IMR-90 (cell line): ENCODE data around the gene KRT8. TPM values are rescaled to one million over a fixed set of nuclear protein-coding genes. Genes with fewer than 3 reads are reported as not detected.

Experiments
- ATAC-seq: fragments of 200-7000 bp; cut with Tn5 transposase; 2 replicates; pipeline ENCODE4 v1.9.1; 2020; ENCODE audit warnings: low read depth, mild to moderate bottlenecking, moderate library complexity
- BruUV-seq: library from RNA; stranded (reverse); fragments of 400-500 nt; replicated peaks from 2 replicates; lab custom pipeline; 2021; lab: Mats Ljungman, UMichigan
- CTCF ChIA-PET: fragments of 300-600 bp; formaldehyde crosslinking; extraction: SDS; loops from one replicate; lab custom pipeline; 2021; ENCODE audit warnings: antibody characterized with exemption; lab: Yijun Ruan, JAX
- POLR2A ChIA-PET: fragments of 300-600 bp; sonication (Branson Sonifier 250); formaldehyde crosslinking; loops from one replicate; lab custom pipeline; 2022; ENCODE audit warnings: antibody characterized with exemption; ENCODE audit not compliant: unreplicated experiment; lab: Charles Lee
- DNase-seq: peaks from one replicate; pipeline ENCODE4 v3.0.0; 2013
- H2AFZ ChIP-seq: replicated peaks from 2 replicates; pipeline ENCODE3; 2013; ENCODE audit warnings: low read length, mild to moderate bottlenecking; ENCODE audit not compliant: poor library complexity
- H2AK5ac ChIP-seq: 2 replicates; pipeline ENCODE4 v1.6.1; 2013; ENCODE audit warnings: low read depth, low read length, inconsistent platforms
- H2AK9ac ChIP-seq: replicated peaks from 2 replicates; pipeline ENCODE3; 2013; ENCODE audit warnings: mild to moderate bottlenecking, low read depth, low read length, moderate library complexity; ENCODE audit not compliant: poor library complexity
- H2BK120ac ChIP-seq: 2 replicates; pipeline ENCODE4 v1.6.1; 2013; ENCODE audit warnings: low read depth, low read length, inconsistent platforms
- H2BK15ac ChIP-seq: 3 replicates; pipeline ENCODE4 v1.6.1; 2013; ENCODE audit warnings: low read depth, low read length, inconsistent platforms
- H2BK20ac ChIP-seq: 2 replicates; pipeline ENCODE4 v1.6.1; 2013; ENCODE audit warnings: low read depth, mild to moderate bottlenecking, inconsistent platforms, low read length, moderate library complexity
- H2BK5ac ChIP-seq: 2 replicates; pipeline ENCODE4 v1.6.1; 2013; ENCODE audit warnings: mild to moderate bottlenecking, low read depth, low read length, inconsistent platforms; ENCODE audit not compliant: poor library complexity, severe bottlenecking
- H3K14ac ChIP-seq: replicated peaks from 2 replicates; pipeline ENCODE4 v1.6.1; 2013; ENCODE audit warnings: low read depth, low read length, inconsistent platforms
- H3K18ac ChIP-seq: 2 replicates; pipeline ENCODE4 v1.6.1; 2013; ENCODE audit warnings: low read depth, low read length, control low read depth
- H3K23ac ChIP-seq: 2 replicates; pipeline ENCODE4 v1.6.1; 2013; ENCODE audit warnings: low read depth, low read length, inconsistent platforms
- H3K27ac ChIP-seq: 2 replicates; pipeline ENCODE4 v1.5.1; 2013; ENCODE audit warnings: mild to moderate bottlenecking, control low read depth, low read length; ENCODE audit not compliant: insufficient read depth
- H3K27me3 ChIP-seq: 2 replicates; pipeline ENCODE4 v1.6.1; 2013; ENCODE audit warnings: low read length; ENCODE audit not compliant: control insufficient read depth, insufficient read depth
- H3K36me3 ChIP-seq: 2 replicates; pipeline ENCODE4 v1.6.1; 2013; ENCODE audit warnings: low read length, mixed read lengths; ENCODE audit not compliant: control insufficient read depth, insufficient read depth
- H3K4ac ChIP-seq: 2 replicates; pipeline ENCODE4 v1.6.1; 2013; ENCODE audit warnings: low read depth, low read length, inconsistent platforms
- H3K4me1 ChIP-seq: 2 replicates; pipeline ENCODE4 v1.6.1; 2013; ENCODE audit warnings: low read length, mixed read lengths; ENCODE audit not compliant: control insufficient read depth, insufficient read depth
- H3K4me2 ChIP-seq: 2 replicates; pipeline ENCODE4 v1.6.1; 2013; ENCODE audit warnings: low read depth, mild to moderate bottlenecking, control low read depth, low read length, moderate library complexity
- H3K4me3 ChIP-seq: 2 replicates; pipeline ENCODE4 v1.5.1; 2013; ENCODE audit warnings: low read depth, mild to moderate bottlenecking, control low read depth, low read length, moderate library complexity; ENCODE audit not compliant: insufficient read depth
- H3K56ac ChIP-seq: 2 replicates; pipeline ENCODE4 v1.6.1; 2013; ENCODE audit warnings: low read length, inconsistent platforms; ENCODE audit not compliant: insufficient read depth; ENCODE audit errors: extremely low read depth
- H3K79me1 ChIP-seq, 2 experiments: 2 replicates each; pipeline ENCODE4 v1.6.1; 2013; ENCODE audit warnings: low read length in 2 of 2, inconsistent platforms in 1 of 2, low read depth in 1 of 2
- H3K9ac ChIP-seq: 2 replicates; pipeline ENCODE4 v1.6.1; 2013; ENCODE audit warnings: low read depth, low read length, control low read depth
- H3K9me1 ChIP-seq: 2 replicates; pipeline ENCODE4 v1.6.1; 2013; ENCODE audit warnings: low read length, inconsistent platforms; ENCODE audit not compliant: insufficient read depth
- H3K9me3 ChIP-seq: 2 replicates; pipeline ENCODE4 v1.6.1; 2013; ENCODE audit warnings: low read length; ENCODE audit not compliant: control insufficient read depth, insufficient read depth
- H4K20me1 ChIP-seq: 2 replicates; pipeline ENCODE4 v1.6.1; 2013; ENCODE audit warnings: low read length, inconsistent platforms; ENCODE audit not compliant: insufficient read depth
- H4K5ac ChIP-seq: 2 replicates; pipeline ENCODE4 v1.6.1; 2013; ENCODE audit warnings: mild to moderate bottlenecking, low read depth, low read length, control low read depth
- H4K8ac ChIP-seq, 2 experiments: 2 replicates each; pipeline ENCODE4 v1.6.1; 2013; ENCODE audit warnings: low read depth in 2 of 2, low read length in 2 of 2, control low read depth in 1 of 2, inconsistent platforms in 1 of 2
- H4K91ac ChIP-seq: 2 replicates; pipeline ENCODE4 v1.6.1; 2013; ENCODE audit warnings: low read depth, low read length, inconsistent platforms; ENCODE audit not compliant: insufficient read depth
- BHLHE40 ChIP-seq: fragments of 150-350 bp; IDR thresholded peaks from 2 replicates; pipeline ENCODE4 v1.6.1; 2016; ENCODE audit warnings: mild to moderate bottlenecking, low read depth, low read length
- CHD1 ChIP-seq: IDR thresholded peaks from 2 replicates; pipeline ENCODE4 v1.6.1; 2012; ENCODE audit warnings: low read depth, low read length, improper control_type of control experiment
- CTCF ChIP-seq: conservative IDR thresholded peaks from 2 replicates; pipeline ENCODE4 v1.5.1; 2012; ENCODE audit warnings: mild to moderate bottlenecking, low read depth, low read length, improper control_type of control experiment
- FOS ChIP-seq: fragments of 150-350 bp; IDR thresholded peaks from 2 replicates; pipeline ENCODE4 v1.6.1; 2016; ENCODE audit warnings: low read depth, low read length
- MAFK ChIP-seq: IDR thresholded peaks from 2 replicates; pipeline ENCODE4 v1.6.1; 2012; ENCODE audit warnings: low read depth, low read length, improper control_type of control experiment
- MAZ ChIP-seq: IDR thresholded peaks from 2 replicates; pipeline ENCODE4 v1.6.1; 2012; ENCODE audit warnings: low read depth, mild to moderate bottlenecking, low read length, improper control_type of control experiment, moderate library complexity, borderline replicate concordance
- MXI1 ChIP-seq: IDR thresholded peaks from 2 replicates; pipeline ENCODE4 v1.6.1; 2012; ENCODE audit warnings: low read depth, mild to moderate bottlenecking, low read length, moderate library complexity, borderline replicate concordance
- NFE2L2 ChIP-seq: fragments of 150-350 bp; IDR thresholded peaks from 2 replicates; pipeline ENCODE4 v1.6.1; 2016; ENCODE audit warnings: low read depth, mild to moderate bottlenecking, low read length
- POLR2A ChIP-seq: IDR thresholded peaks from 2 replicates; pipeline ENCODE4 v1.6.1; 2012; ENCODE audit warnings: mild to moderate bottlenecking, low read depth, low read length
- RAD21 ChIP-seq: IDR thresholded peaks from 2 replicates; pipeline ENCODE4 v1.6.1; 2012; ENCODE audit warnings: low read length, improper control_type of control experiment
- RCOR1 ChIP-seq: IDR thresholded peaks from 2 replicates; pipeline ENCODE4 v1.6.1; 2012; ENCODE audit warnings: mild to moderate bottlenecking, low read length, improper control_type of control experiment; ENCODE audit not compliant: insufficient replicate concordance
- RFX5 ChIP-seq: IDR thresholded peaks from 2 replicates; pipeline ENCODE4 v1.8.0; 2012; ENCODE audit warnings: low read depth, mild to moderate bottlenecking, low read length, moderate library complexity
- SMC3 ChIP-seq: fragments of 150-350 bp; IDR thresholded peaks from 2 replicates; pipeline ENCODE4 v1.6.1; 2016; ENCODE audit warnings: low read depth, mild to moderate bottlenecking, antibody characterized with exemption, low read length, moderate library complexity
- USF2 ChIP-seq: fragments of 150-350 bp; IDR thresholded peaks from 2 replicates; pipeline ENCODE4 v1.6.1; 2017; ENCODE audit warnings: mild to moderate bottlenecking, antibody characterized with exemption, low read length, low read depth
- WGBS, 2 experiments: methylation state at CpG; one replicate each; pipeline versions ENCODE4 v1.1.5 to v1.1.7; 2013; ENCODE audit warnings: missing lambda C conversion rate in 2 of 2; ENCODE audit not compliant: insufficient read length in 1 of 2; ENCODE audit errors: extremely low coverage in 2 of 2; 5-methylcytosine and 5-hydroxymethylcytosine counted together
- dilution Hi-C: fragments of 300-500 bp; cut with HindIII; formaldehyde crosslinking; loops from one replicate; pipeline ENCODE4 v1.14.3; 2018; ENCODE audit warnings: low sequenced_read_pairs; ENCODE audit not compliant: unreplicated experiment
- in situ Hi-C: fragments of 300-500 bp; cut with MboI; formaldehyde crosslinking; loops from 3 replicates; pipeline ENCODE4 v1.14.3; 2019; ENCODE audit warnings: low sequenced_read_pairs, inconsistent platforms, mixed read lengths
- intact Hi-C: fragments of 100-400 bp; cut with micrococcal nuclease; formaldehyde crosslinking; loops from 2 replicates; pipeline ENCODE4 v1.10.0; 2022
- polyA plus RNA-seq, 3 experiments: library from polyadenylated mRNA; depleted of rRNA; stranded (reverse); fragments of >200 nt; gene quantifications; 2 replicates each; pipeline ENCODE4 v1.2.3, GENCODE V29; 2012; ENCODE audit warnings: low replicate concordance in 1 of 3
- total RNA-seq: library from RNA; depleted of rRNA; stranded (reverse); fragments of >200 nt; gene quantifications from 2 replicates; pipeline ENCODE4 v1.2.3, GENCODE V29; 2012

Gene KRT8
- total and polyA plus RNA-seq, 2 of the 4 experiments (the other 2 are of a cell fraction): 10.9 to 39.3 TPM

DNA sequence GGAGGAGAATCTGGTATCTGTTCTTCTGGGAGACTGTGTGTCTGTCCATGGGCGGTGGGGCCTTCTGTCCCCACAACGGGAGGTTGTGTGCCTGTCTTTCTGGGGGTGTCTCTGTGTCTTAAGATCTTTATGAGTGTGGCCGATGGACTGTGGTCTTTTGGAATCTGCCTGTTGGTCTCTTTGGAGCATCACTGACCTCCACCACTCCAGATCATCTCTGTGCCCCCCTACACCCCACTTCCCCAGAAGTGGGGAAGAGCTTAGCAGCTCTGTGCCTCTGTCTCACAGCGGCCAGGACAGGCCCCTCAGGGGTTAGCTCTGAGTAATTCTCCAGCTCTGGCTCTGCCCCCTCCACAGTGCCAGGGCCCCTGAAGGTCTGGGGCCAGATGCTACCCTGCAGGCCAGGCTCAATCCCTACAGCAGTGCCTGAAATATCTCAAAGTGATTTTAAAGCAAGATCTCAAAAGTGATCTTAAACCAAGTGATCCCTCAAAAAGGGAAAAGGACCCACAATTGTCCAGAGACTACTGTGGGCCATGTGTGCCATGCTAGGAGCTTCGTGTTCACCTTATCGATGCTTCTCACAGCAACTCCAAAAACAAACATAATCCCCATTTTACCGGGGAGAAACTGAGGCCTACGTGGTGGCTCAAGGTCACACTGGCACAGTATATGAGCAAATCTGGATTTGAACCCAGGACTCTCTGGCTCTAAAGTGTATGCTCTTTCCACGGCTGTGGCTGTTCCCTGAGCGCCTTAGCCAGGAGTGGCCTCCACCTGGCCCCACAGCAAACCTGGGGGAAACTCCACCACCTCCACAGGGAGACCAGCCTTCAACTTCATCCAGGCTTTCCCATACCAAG is 30.1 kb downstream of the KRT8 start:
- Histone ChIP-seq H3K4me3 (peak overlapping the region; percentile 11; the same call in 1 of the 2 replicates), H4K5ac (peak overlapping the region; percentile 79), H3K56ac (peak overlapping the region; percentile 74; the same call in 1 of the 2 replicates), H4K20me1 (no peaks in the 10 kb centered on the region), H3K4ac (peak overlapping the region; percentile 84), H2BK120ac (peak overlapping the region; percentile 90), H2AK5ac (peak overlapping the region; percentile 87), H3K4me1 (peaks cover 28% of the 10 kb centered on the region), H3K27me3 (no peaks in the 10 kb centered on the region), H2BK20ac (peak overlapping the region; percentile 94), H3K9me1 (peaks cover 23% of the 10 kb centered on the region), H2AK9ac (peak overlapping the region; percentile 89), H2BK5ac (peak overlapping the region; percentile 68), H3K23ac (peak overlapping the region; percentile 95), H4K8ac (peak overlapping the region; percentile 72 to 78), H3K27ac (peak overlapping the region; percentile 58), H2AFZ (peak overlapping the region; percentile 91), H3K79me1 (no peaks in the 10 kb centered on the region), H3K14ac (peak overlapping the region; percentile 41), H3K36me3 (no peaks in the 10 kb centered on the region), H3K18ac (peak overlapping the region; percentile 76), H3K9me3 (no peaks in the 10 kb centered on the region), H4K91ac (peak overlapping the region; percentile 91), H3K4me2 (peak overlapping the region; percentile 78), H3K9ac (peak overlapping the region; percentile 74), H2BK15ac (peak overlapping the region; percentile 81; the same call in 2 of the 3 replicates)
- dilution Hi-C loops: loop anchor here (25.0 kb wide), 1 partner anchor 112 kb away; no protein-coding TSS in a partner anchor
- in situ Hi-C loops: loop anchor here (5.0 kb wide), 3 partner anchors 293 to 728 kb away; no protein-coding TSS in a partner anchor
- 92% methylated on average over 2 of the region's 10 CpGs; no CpG with 5 or more reads in 1 of the 2 experiments for WGBS, 2 experiments
- CTCF ChIA-PET: interaction anchor here (1.1 to 1.5 kb wide), 3 partner anchors 9 to 502 kb away, joined by 4 to 7 read pairs (median 5); no protein-coding TSS in a partner anchor
- DNase-seq (no peak), ATAC-seq (no peak)
- BruUV-seq: no TSS peak
- intact Hi-C loops: loop anchor here (5.0 to 10.0 kb wide), 3 partner anchors 483 to 660 kb away; no protein-coding TSS in a partner anchor
- POLR2A ChIA-PET: no interaction called here
- TF ChIP-seq CHD1 (no peak), RFX5 (no peak), CTCF (no peak), USF2 (no peak), MXI1 (no peak), MAFK (no peak), RCOR1 (no peak), RAD21 (no peak), MAZ (no peak), NFE2L2 (no peak), SMC3 (no peak), POLR2A (no peak), FOS (no peak), BHLHE40 (no peak)
